ENCODE results near the gene EDC3. TPM values are rescaled to one million over a fixed set of nuclear protein-coding genes. Genes with fewer than 3 reads are reported as not detected.
"Not testable (repeated sequence)": the region's sequence is repeated elsewhere in the genome, so short reads cannot be mapped to it uniquely, and the experiment has no call there.

The EDC3 gene, protein sequence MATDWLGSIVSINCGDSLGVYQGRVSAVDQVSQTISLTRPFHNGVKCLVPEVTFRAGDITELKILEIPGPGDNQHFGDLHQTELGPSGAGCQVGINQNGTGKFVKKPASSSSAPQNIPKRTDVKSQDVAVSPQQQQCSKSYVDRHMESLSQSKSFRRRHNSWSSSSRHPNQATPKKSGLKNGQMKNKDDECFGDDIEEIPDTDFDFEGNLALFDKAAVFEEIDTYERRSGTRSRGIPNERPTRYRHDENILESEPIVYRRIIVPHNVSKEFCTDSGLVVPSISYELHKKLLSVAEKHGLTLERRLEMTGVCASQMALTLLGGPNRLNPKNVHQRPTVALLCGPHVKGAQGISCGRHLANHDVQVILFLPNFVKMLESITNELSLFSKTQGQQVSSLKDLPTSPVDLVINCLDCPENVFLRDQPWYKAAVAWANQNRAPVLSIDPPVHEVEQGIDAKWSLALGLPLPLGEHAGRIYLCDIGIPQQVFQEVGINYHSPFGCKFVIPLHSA
- total RNA-seq (2012; rRNA removed): 4.8 and 7.4 TPM in 2 replicates

DNA sequence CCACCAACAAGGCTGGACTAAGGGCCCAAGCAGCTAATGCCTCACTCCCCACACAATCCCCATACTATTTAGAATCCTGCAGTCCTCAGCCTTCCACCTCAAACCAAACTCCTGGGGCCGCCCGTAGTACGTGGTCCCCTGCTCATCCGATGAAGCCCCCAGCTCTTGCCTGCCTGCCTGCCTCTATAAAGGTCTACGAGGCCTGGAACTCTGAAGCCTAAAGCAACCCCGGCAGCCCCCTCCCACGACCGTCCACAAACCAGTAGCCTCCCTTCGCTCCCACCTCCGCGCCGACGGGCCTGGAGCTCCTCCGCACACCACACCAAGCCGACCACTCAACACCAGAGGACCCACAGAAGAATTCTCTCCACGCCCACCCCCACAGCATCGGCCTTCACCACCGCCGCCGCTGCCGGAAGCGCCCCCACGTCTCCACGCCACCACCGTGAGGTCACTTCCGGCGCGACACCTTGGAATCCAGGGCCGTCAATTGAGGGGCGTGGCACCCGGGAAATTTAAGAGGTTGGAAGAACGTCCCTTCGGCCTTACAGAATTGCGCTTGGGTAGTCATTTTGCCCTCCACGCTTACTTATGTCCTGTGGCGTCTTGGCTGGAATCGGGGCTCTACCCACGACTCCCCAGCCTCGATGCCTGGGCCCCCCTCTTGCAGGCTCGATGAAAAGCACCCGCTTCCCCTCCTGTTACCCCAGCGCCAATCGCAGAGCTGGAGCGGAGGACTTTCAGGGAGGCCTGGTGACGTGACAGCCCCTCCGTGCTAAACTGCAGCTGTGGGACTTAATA, at the start of gene EDC3:
TSS of gene EDC3 (minus strand) at position 428 of the 801 bp plus-strand sequence. CDS start 20,900 bp downstream, outside the sequence.
- Histone ChIP-seq H3K27me3 (ENCODE audit: control insufficient read depth, insufficient read depth, low read length) (no peaks in the 10 kb centered on the region), H3K9me3 (replicated peaks; ENCODE audit: low read length) (no peaks in the 10 kb centered on the region), H3K36me3 (ENCODE audit: insufficient read depth, low read length) (no peaks in the 10 kb centered on the region), H3K4me3 (ENCODE audit: low read length) (peak within 1 kb of the TSS; percentile 91), H3K4me2 (ENCODE audit: low read length) (peak within 1 kb of the TSS; percentile 93), H3K9ac (ENCODE audit: low read depth, low read length) (peak within 1 kb of the TSS; percentile 97), H3K4me1 (ENCODE audit: control insufficient read depth, insufficient read depth, low read length) (peaks cover 8% of the 10 kb centered on the region)

GRCh38 chr15:74742422-74742821, 46.6 kb upstream of the EDC3 start:
- H3K4me3 ChIP-seq (ENCODE audit: low read length): no peak overlapping the region
- no peak overlapping the region for H3K4me2 ChIP-seq (ENCODE audit: low read length)
- peaks cover 24% of the 10 kb centered on the region for H3K27me3 ChIP-seq (ENCODE audit: control insufficient read depth, insufficient read depth, low read length)
- H3K9me3 ChIP-seq (replicated peaks; ENCODE audit: low read length): no peaks in the 10 kb centered on the region
- no peak overlapping the region for H3K9ac ChIP-seq (ENCODE audit: low read depth, low read length)
- no peaks in the 10 kb centered on the region for H3K4me1 ChIP-seq (ENCODE audit: control insufficient read depth, insufficient read depth, low read length)
- H3K36me3 ChIP-seq (ENCODE audit: insufficient read depth, low read length): no peaks in the 10 kb centered on the region

GRCh38 chr15:74738239-74738638, 42.4 kb upstream of the EDC3 start:
- H3K4me1 ChIP-seq (ENCODE audit: control insufficient read depth, insufficient read depth, low read length); H3K36me3 ChIP-seq (ENCODE audit: insufficient read depth, low read length); H3K4me3 ChIP-seq (ENCODE audit: low read length); H3K9ac ChIP-seq (ENCODE audit: low read depth, low read length); H3K9me3 ChIP-seq (replicated peaks; ENCODE audit: low read length); H3K4me2 ChIP-seq (ENCODE audit: low read length): not testable (repeated sequence)
- peaks cover 55% of the 10 kb centered on the region for H3K27me3 ChIP-seq (ENCODE audit: control insufficient read depth, insufficient read depth, low read length)

DNA sequence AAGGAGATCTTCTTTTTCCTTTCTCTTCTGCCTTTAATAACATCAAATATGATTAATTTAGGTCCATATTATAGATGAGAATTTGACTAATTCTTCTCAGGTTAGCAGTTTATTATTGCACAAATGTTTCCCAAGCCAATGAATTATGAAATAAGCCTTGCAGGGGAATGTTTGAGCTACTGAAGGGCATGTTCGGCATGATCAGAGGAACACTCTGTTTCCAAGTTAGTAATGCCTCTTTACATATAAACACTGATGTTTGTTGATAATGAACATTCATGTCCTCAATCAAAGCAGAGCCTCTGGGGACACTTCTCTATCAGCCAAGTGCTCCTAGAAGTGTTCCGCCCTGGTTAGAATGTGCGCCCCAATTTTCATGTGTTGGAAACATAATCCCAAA, 39.5 kb upstream of the EDC3 start:
- no peak overlapping the region for H3K4me2 ChIP-seq (ENCODE audit: low read length)
- H3K9me3 ChIP-seq (replicated peaks; ENCODE audit: low read length): no peaks in the 10 kb centered on the region
- no peaks in the 10 kb centered on the region for H3K4me1 ChIP-seq (ENCODE audit: control insufficient read depth, insufficient read depth, low read length)
- H3K27me3 ChIP-seq (ENCODE audit: control insufficient read depth, insufficient read depth, low read length): peaks cover 74% of the 10 kb centered on the region
- no peaks in the 10 kb centered on the region for H3K36me3 ChIP-seq (ENCODE audit: insufficient read depth, low read length)
- H3K9ac ChIP-seq (ENCODE audit: low read depth, low read length): no peak overlapping the region
- H3K4me3 ChIP-seq (ENCODE audit: low read length): no peak overlapping the region

GRCh38 chr15:74733269-74733668, 37.4 kb upstream of the EDC3 start:
- Histone ChIP-seq H3K27me3 (ENCODE audit: control insufficient read depth, insufficient read depth, low read length) (peaks cover 73% of the 10 kb centered on the region), H3K9me3 (replicated peaks; ENCODE audit: low read length) (no peaks in the 10 kb centered on the region), H3K9ac (ENCODE audit: low read depth, low read length) (no peak overlapping the region), H3K4me1 (ENCODE audit: control insufficient read depth, insufficient read depth, low read length) (no peaks in the 10 kb centered on the region), H3K36me3 (ENCODE audit: insufficient read depth, low read length) (no peaks in the 10 kb centered on the region), H3K4me3 (ENCODE audit: low read length) (no peak overlapping the region), H3K4me2 (ENCODE audit: low read length) (no peak overlapping the region)

DNA sequence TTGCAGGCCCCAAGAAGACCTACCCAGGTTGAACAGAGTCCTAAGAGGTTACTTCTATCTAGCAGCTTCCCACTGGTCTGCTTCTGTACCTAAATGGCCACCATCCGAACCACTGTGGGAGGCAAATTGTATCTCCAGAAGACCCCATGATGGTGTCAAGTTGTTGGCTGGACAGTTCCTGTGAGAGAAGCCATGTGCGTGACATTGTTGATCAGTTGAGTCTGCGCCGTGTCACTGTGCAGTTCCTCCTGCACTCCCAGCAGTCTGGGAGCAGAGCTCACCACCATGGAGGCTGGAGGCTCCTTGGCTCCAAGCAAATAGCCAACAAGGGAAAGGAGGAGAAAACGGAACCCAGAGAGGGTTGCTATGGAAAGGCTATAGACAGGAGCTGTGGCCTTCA, 37.0 kb upstream of the EDC3 start:
- no peaks in the 10 kb centered on the region for H3K36me3 ChIP-seq (ENCODE audit: insufficient read depth, low read length)
- no peaks in the 10 kb centered on the region for H3K9me3 ChIP-seq (replicated peaks; ENCODE audit: low read length)
- no peak overlapping the region for H3K4me2 ChIP-seq (ENCODE audit: low read length)
- no peak overlapping the region for H3K9ac ChIP-seq (ENCODE audit: low read depth, low read length)
- H3K27me3 ChIP-seq (ENCODE audit: control insufficient read depth, insufficient read depth, low read length): peaks cover 75% of the 10 kb centered on the region
- H3K4me1 ChIP-seq (ENCODE audit: control insufficient read depth, insufficient read depth, low read length): no peaks in the 10 kb centered on the region
- H3K4me3 ChIP-seq (ENCODE audit: low read length): no peak overlapping the region

- H3K27me3 ChIP-seq (ENCODE audit: control insufficient read depth, insufficient read depth, low read length): peaks cover 79% of the 10 kb centered on the region
These were observed 34.9 kb upstream of the EDC3 start for GRCh38 chr15:74730619-74731316.

GRCh38 chr15:74729372-74729771, 33.5 kb upstream of the EDC3 start:
- Histone ChIP-seq H3K4me1 (ENCODE audit: control insufficient read depth, insufficient read depth, low read length) (peaks cover 12% of the 10 kb centered on the region), H3K27me3 (ENCODE audit: control insufficient read depth, insufficient read depth, low read length) (peaks cover 78% of the 10 kb centered on the region)
- H3K4me3 ChIP-seq (ENCODE audit: low read length); H3K36me3 ChIP-seq (ENCODE audit: insufficient read depth, low read length); H3K9ac ChIP-seq (ENCODE audit: low read depth, low read length); H3K4me2 ChIP-seq (ENCODE audit: low read length); H3K9me3 ChIP-seq (replicated peaks; ENCODE audit: low read length): not testable (repeated sequence)

More at GRCh38 chr15:74730619-74731316, 34.9 kb upstream of the EDC3 start:
- Histone ChIP-seq H3K4me2 (ENCODE audit: low read length) (no peak overlapping the region), H3K4me3 (ENCODE audit: low read length) (no peak overlapping the region), H3K9ac (ENCODE audit: low read depth, low read length) (no peak overlapping the region), H3K4me1 (ENCODE audit: control insufficient read depth, insufficient read depth, low read length) (peaks cover 11% of the 10 kb centered on the region), H3K9me3 (replicated peaks; ENCODE audit: low read length) (no peaks in the 10 kb centered on the region), H3K36me3 (ENCODE audit: insufficient read depth, low read length) (no peaks in the 10 kb centered on the region)

- H3K36me3 ChIP-seq (ENCODE audit: insufficient read depth, low read length); H3K9me3 ChIP-seq (replicated peaks; ENCODE audit: low read length); H3K4me2 ChIP-seq (ENCODE audit: low read length); H3K9ac ChIP-seq (ENCODE audit: low read depth, low read length); H3K4me3 ChIP-seq (ENCODE audit: low read length): not testable (repeated sequence)
- H3K4me1 ChIP-seq (ENCODE audit: control insufficient read depth, insufficient read depth, low read length): peaks cover 12% of the 10 kb centered on the region
- peaks cover 80% of the 10 kb centered on the region for H3K27me3 ChIP-seq (ENCODE audit: control insufficient read depth, insufficient read depth, low read length)
These were observed 32.9 kb upstream of the EDC3 start for GRCh38 chr15:74728699-74729098.

- Histone ChIP-seq H3K4me3 (ENCODE audit: low read length) (no peak overlapping the region), H3K4me1 (ENCODE audit: control insufficient read depth, insufficient read depth, low read length) (peaks cover 12% of the 10 kb centered on the region), H3K4me2 (ENCODE audit: low read length) (no peak overlapping the region), H3K36me3 (ENCODE audit: insufficient read depth, low read length) (no peaks in the 10 kb centered on the region), H3K9ac (ENCODE audit: low read depth, low read length) (no peak overlapping the region), H3K9me3 (replicated peaks; ENCODE audit: low read length) (no peaks in the 10 kb centered on the region), H3K27me3 (ENCODE audit: control insufficient read depth, insufficient read depth, low read length) (peaks cover 81% of the 10 kb centered on the region)
These were observed 31.9 kb upstream of the EDC3 start for GRCh38 chr15:74727727-74728126.

DNA sequence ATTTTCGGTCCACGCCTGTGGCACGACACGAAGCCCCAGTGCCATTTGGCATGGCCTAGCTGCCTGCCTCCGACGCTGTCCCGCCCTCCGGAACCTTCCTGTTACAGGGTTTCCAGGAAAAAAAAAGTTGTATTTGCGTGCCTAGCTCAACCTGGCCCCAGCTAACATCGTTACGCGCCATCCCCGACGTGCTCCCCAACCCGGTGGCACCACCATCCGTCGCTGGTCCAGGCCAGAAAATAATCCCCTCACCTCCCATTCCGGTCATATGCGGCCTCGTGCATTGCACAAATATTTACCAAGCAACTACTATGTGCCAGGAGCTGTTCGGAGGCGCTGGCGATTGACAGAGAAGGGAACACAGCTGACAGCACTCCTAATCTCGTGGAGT, 30.9 kb upstream of the EDC3 start:
- peak overlapping the region; percentile 64 for H3K4me3 ChIP-seq (ENCODE audit: low read length)
- peaks cover 12% of the 10 kb centered on the region for H3K4me1 ChIP-seq (ENCODE audit: control insufficient read depth, insufficient read depth, low read length)
- peak overlapping the region; percentile 86 for H3K4me2 ChIP-seq (ENCODE audit: low read length)
- H3K9ac ChIP-seq (ENCODE audit: low read depth, low read length): no peak overlapping the region
- no peaks in the 10 kb centered on the region for H3K9me3 ChIP-seq (replicated peaks; ENCODE audit: low read length)
- H3K36me3 ChIP-seq (ENCODE audit: insufficient read depth, low read length): no peaks in the 10 kb centered on the region
- peaks cover 82% of the 10 kb centered on the region for H3K27me3 ChIP-seq (ENCODE audit: control insufficient read depth, insufficient read depth, low read length)

Data from skeletal muscle satellite cell (primary cell).